Myocyte (in vitro differentiated cells): ENCODE results near the gene ATP6V0C. TPM values are rescaled to one million over a fixed set of nuclear protein-coding genes. Genes with fewer than 3 reads are reported as not detected.

Source experiments
- DNase-seq: peaks from one replicate; pipeline ENCODE4 v3.0.0-alpha.2; 2012; ENCODE audit warnings: low read depth
- total RNA-seq: library from RNA; depleted of rRNA; stranded (reverse); fragments of >200 nt; gene quantifications from 2 replicates; pipeline ENCODE4 v1.2.3, GENCODE V29; 2014

ATP6V0C gene
- total RNA-seq, 1 donor from 2014 or later: 59.2 TPM

DNA sequence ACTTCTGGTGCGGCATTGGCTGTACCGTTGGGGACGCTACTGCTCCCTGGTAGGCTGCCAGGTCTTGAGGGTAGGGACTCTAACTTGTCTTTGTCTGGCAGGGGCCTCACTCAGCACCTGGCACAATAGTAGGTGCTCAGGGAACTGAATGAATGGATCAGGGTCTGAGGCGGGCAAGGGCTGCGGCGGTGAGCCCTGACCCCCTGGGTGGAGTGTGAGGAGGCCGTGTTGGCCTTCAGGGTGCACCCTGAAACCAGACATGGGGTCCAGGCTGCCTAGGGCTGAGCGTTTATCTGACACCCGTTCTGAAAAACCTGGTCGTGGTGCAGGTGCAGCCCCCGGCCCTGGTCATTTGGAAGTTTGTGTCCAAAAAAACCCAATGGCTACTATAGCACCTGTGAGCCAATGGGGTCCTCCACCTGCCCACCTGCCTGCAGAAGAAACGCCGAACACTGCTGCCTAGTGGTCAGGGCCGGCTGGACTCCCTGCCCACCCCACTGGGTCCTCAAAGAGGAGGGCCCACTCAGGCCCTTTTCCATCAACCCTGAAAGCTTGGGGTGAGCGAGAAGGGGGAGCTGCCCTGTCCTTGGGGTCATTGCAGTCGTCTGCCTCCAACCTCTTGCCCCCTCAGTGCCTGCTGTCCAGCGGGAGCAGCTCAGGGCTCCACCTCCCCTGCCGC, 4.9 kb upstream of the ATP6V0C start:
- no peak for DNase-seq

- DNase-seq: peak; percentile 58
These were observed 2.5 kb upstream of the ATP6V0C start for GRCh38 chr16:2511128-2511800.

GRCh38 chr16:2511996-2512734, 1.6 kb upstream of the ATP6V0C start:
- no peak for DNase-seq

GRCh38 chr16:2512735-2513404, 882 bp upstream of the ATP6V0C start:
- DNase-seq: no peak

DNA sequence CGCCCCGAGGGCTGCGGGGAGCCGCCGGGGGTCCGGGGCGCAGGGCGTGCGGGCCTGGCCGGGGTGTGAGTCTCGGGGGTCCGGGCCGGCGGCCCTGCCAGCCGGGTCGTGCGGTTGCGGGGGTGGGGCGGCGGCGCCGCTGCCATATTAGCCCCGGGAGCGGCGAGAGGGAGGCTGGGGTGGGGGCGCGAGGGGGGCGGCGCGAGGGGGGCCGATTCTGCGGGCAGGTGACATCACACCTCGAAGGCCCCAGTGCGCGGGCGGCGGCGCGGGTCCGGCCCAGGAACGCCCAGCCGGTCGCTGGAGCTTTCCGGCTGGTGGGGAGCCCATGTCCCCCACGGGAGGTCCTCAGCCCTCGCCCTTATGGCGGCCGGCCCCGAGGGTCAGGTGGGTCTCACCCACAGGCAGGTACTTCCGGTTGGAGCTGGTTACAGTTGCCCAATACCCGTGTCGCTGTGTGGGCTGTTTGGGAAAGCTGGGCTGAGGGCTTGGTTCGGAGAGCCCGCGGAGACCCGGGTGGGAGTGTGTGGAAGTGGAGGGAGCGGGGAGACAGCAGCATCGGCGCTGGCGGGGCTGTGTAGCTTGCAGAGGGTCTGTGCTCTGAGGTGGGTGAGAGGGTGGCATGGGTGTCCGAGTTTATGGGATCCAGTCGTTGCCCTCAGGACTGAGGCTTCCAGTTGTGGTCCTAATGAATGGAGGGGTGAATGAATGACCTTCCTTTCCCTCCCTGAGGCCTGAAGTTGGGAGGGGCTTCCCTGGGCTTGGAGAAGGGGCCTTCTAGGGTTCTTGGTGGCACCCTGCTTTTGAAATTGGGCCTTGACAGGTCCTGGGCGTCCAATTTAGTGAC, 804 bp downstream of the ATP6V0C start:
- no peak for DNase-seq

GRCh38 chr16:2515180-2515851, 1.6 kb downstream of the ATP6V0C start:
- peak; percentile 61 for DNase-seq

GRCh38 chr16:2516391-2517240, 2.9 kb downstream of the ATP6V0C start:
- DNase-seq: no peak

GRCh38 chr16:2517954-2518605, 4.3 kb downstream of the ATP6V0C start:
- DNase-seq: no peak

GRCh38 chr16:2518823-2519710, 5.3 kb downstream of the ATP6V0C start:
- no peak for DNase-seq

GRCh38 chr16:2519711-2520080, 5.9 kb downstream of the ATP6V0C start:
- no peak for DNase-seq

DNA sequence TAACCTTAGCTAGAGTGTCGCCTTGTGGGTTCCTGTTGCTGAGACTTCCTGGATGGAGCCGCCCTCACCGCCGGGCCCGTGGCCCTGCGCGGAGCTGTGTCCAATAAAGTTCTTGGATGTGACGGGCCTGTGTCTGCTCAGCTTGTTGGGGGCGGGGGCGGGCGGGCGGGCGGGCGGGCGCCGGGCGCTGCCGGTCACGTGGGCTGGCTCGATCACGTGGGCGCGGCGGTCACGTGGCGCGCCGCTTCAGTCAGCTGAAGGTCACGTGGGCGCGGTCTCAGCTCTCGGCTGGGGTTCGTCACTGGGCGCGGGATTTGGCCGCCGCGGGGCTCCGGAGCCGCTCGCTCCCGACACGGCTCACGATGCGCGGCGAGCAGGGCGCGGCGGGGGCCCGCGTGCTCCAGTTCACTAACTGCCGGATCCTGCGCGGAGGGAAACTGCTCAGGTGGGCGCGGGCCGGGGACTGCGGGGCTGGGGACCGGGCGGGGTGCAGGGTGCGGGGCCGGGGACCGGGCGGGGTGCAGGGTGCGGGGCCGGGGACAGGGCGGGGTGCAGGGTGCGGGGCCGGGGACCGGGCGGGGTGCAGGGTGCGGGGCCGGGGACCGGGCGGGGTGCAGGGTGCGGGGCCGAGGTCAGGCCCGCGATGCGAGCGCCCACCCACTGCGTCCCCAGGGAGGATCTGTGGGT, 6.5 kb downstream of the ATP6V0C start, which contains the start of gene AMDHD2:
AMDHD2 (plus strand) TSS at position 275 of the 687 bp plus-strand sequence; CDS start at position 363, 88 bp downstream.
- peak; percentile 81 for DNase-seq

DNA sequence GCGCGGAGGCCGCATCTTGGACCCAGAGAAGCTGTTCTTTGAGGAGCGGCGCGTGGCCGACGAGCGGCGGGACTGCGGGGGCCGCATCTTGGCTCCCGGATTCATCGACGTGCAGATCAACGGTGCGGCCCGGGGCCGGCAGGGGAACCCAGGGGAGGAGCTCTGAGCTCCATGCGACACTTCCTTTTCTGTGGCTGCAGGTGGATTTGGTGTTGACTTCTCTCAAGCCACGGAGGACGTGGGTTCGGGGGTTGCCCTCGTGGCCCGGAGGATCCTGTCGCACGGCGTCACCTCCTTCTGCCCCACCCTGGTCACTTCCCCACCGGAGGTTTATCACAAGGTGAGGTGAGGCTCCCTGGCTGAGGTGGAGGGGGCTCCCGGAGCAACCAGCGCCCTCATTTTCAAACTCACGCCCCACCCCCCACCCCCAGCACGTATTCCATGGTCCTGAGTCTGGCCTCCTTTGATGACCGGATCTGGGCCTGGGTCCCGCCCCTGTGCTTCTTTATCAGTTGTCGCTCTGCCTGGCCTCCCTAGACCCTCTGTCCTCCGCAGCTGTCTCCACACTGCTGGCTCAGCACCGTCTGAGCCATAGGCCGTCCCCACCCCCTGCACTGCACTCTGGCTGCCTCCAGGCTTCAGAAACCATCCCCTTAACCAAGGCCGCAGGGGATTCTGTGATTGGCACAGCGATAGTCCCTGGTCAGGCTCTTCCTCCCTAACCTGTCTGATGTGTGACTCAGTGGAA, 7.2 kb downstream of the ATP6V0C start:
- DNase-seq: no peak

- no peak for DNase-seq
These were observed 10.1 kb downstream of the ATP6V0C start for GRCh38 chr16:2523801-2524231.

DNA sequence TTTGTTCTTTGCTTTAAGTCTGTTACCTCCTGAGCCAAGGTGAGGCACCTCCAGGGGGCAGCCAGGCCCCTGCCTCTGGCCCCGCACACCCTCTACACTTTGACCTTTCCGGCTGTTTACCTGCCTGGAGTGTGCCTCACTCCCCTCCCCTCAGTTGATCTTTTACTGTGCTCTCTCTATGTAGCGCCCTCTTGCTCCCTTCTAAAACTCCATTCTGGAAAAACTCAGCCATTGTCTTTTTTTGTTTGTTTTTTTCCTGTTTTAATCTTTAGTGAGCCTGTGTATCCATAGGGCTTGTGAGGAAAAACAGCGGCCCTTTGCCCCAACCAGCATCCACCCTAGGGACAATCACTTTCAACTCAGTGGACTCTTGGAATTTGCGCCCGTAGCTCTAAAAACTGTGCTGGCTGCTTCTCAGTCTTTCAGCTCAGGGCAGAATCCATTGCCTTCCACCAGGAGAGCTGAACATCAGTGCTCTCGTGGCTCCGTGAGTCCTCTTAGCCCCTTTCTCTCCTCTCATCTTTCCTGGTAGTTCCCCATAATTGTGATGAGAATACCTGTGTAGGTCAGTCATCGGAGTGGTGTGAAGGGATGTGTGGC, 10.7 kb downstream of the ATP6V0C start:
- no peak for DNase-seq

DNA sequence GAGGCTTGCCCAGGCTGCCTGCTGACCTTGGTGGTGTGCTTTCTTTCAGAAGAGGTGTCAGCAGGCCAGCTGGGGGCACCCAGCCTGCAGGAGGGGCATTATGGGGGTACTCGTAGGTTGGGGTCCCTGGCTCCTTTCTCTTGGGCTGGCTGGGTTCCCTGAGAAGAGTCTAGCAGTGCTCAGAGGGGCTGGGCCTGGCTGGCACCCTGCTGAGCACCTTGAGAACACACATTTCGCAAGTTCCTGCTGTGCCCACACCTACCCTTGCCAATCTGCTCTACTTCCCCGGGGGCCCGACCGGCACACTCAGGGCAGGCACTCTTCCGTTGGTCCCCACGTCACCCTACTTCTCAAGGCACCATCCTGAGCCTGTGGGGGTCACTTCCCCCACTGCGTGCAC, 12.4 kb downstream of the ATP6V0C start:
- DNase-seq: no peak
